A549 (cell line): Measurements from ENCODE around the gene JAKMIP1.

ENCODE experiments used
- BHLHE40 ChIP-seq: IDR thresholded peaks from 2 replicates; pipeline ENCODE4 v1.6.1; 2012; ENCODE audit warnings: low read depth, low read length, inconsistent platforms
- CHD4 ChIP-seq: fragments of 200-600 bp; sonication (generic); IDR thresholded peaks from 2 replicates; pipeline ENCODE4 v1.6.1; 2016; ENCODE audit warnings: antibody characterized with exemption, mild to moderate bottlenecking, borderline replicate concordance
- EHMT2 ChIP-seq: fragments of 200-600 bp; sonication (generic); IDR thresholded peaks from 2 replicates; pipeline ENCODE4 v1.6.1; 2016; ENCODE audit warnings: antibody characterized with exemption, low read depth, mild to moderate bottlenecking, moderate library complexity
- ELK1 ChIP-seq: fragments of 150-350 bp; IDR thresholded peaks from 2 replicates; pipeline ENCODE4 v1.6.1; 2014; ENCODE audit warnings: low read depth, mild to moderate bottlenecking, low read length
- MYC ChIP-seq: IDR thresholded peaks from 2 replicates; pipeline ENCODE4 v1.6.1; 2012; ENCODE audit warnings: mild to moderate bottlenecking, inconsistent platforms, low read length, improper control_type of control experiment, borderline replicate concordance
- POLR2A ChIP-seq: IDR thresholded peaks from 2 replicates; pipeline ENCODE4 v1.6.1; 2012; ENCODE audit warnings: mild to moderate bottlenecking, low read length
- RCOR1 ChIP-seq: fragments of 150-350 bp; IDR thresholded peaks from 2 replicates; pipeline ENCODE4 v1.6.1; 2014; ENCODE audit warnings: antibody characterized with exemption, low read length, low read depth
- RFX5 ChIP-seq: fragments of 450-650 bp; IDR thresholded peaks from 2 replicates; pipeline ENCODE4 v1.7.1; 2014; ENCODE audit warnings: antibody characterized with exemption, mild to moderate bottlenecking, moderate library complexity
- TF ChIP-seq, protein P1 (sequence below): fragments of >200 bp; sonication (Bioruptor Twin); formaldehyde crosslinking; IDR thresholded peaks from 3 replicates; pipeline ENCODE4 v1.5.1; 2016

GRCh38 chr4:6119507-6120020, 80.8 kb downstream of the JAKMIP1 start:
- TF ChIP-seq RCOR1: no peak
- no peak for TF ChIP-seq POLR2A
- TF ChIP-seq ELK1: no peak
- TF ChIP-seq, protein P1, sequence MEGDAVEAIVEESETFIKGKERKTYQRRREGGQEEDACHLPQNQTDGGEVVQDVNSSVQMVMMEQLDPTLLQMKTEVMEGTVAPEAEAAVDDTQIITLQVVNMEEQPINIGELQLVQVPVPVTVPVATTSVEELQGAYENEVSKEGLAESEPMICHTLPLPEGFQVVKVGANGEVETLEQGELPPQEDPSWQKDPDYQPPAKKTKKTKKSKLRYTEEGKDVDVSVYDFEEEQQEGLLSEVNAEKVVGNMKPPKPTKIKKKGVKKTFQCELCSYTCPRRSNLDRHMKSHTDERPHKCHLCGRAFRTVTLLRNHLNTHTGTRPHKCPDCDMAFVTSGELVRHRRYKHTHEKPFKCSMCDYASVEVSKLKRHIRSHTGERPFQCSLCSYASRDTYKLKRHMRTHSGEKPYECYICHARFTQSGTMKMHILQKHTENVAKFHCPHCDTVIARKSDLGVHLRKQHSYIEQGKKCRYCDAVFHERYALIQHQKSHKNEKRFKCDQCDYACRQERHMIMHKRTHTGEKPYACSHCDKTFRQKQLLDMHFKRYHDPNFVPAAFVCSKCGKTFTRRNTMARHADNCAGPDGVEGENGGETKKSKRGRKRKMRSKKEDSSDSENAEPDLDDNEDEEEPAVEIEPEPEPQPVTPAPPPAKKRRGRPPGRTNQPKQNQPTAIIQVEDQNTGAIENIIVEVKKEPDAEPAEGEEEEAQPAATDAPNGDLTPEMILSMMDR: no peak
- TF ChIP-seq RFX5: no peak
- no peak for TF ChIP-seq EHMT2
- no peak for TF ChIP-seq CHD4
- TF ChIP-seq MYC: no peak
- no peak for TF ChIP-seq BHLHE40
